SK-N-SH treated with all-trans-retinoic acid at 6 μM for 48 hours (cell line): ENCODE results near the gene CAMK2A.

Source experiments
- ESRRG ChIP-seq: fragments of 250-450 bp; sonication (Bioruptor Pico); IDR thresholded peaks from 2 replicates; pipeline ENCODE4 v1.6.1; 2021; ENCODE audit warnings: mild to moderate bottlenecking
- TCF4 ChIP-seq: fragments of 250-450 bp; sonication (Bioruptor Pico); IDR thresholded peaks from 2 replicates; pipeline ENCODE4 v1.8.0; 2021; ENCODE audit warnings: mild to moderate bottlenecking, moderate library complexity, borderline replicate concordance
- ZFP3 ChIP-seq: fragments of 250-450 bp; sonication (Bioruptor Pico); IDR thresholded peaks from 2 replicates; pipeline ENCODE4 v1.5.0; 2020; ENCODE audit warnings: mild to moderate bottlenecking, moderate library complexity
- ZNF70 ChIP-seq: fragments of 450-650 bp; formaldehyde crosslinking; IDR thresholded peaks from 2 replicates; pipeline ENCODE4 v1.5.0; 2020; ENCODE audit warnings: mild to moderate bottlenecking, moderate library complexity
- TF ChIP-seq, protein P1 (sequence below): fragments of 250-450 bp; sonication (Bioruptor Pico); IDR thresholded peaks from 2 replicates; pipeline ENCODE4 v1.5.1; 2020; ENCODE audit warnings: low read depth, mild to moderate bottlenecking, moderate library complexity

DNA sequence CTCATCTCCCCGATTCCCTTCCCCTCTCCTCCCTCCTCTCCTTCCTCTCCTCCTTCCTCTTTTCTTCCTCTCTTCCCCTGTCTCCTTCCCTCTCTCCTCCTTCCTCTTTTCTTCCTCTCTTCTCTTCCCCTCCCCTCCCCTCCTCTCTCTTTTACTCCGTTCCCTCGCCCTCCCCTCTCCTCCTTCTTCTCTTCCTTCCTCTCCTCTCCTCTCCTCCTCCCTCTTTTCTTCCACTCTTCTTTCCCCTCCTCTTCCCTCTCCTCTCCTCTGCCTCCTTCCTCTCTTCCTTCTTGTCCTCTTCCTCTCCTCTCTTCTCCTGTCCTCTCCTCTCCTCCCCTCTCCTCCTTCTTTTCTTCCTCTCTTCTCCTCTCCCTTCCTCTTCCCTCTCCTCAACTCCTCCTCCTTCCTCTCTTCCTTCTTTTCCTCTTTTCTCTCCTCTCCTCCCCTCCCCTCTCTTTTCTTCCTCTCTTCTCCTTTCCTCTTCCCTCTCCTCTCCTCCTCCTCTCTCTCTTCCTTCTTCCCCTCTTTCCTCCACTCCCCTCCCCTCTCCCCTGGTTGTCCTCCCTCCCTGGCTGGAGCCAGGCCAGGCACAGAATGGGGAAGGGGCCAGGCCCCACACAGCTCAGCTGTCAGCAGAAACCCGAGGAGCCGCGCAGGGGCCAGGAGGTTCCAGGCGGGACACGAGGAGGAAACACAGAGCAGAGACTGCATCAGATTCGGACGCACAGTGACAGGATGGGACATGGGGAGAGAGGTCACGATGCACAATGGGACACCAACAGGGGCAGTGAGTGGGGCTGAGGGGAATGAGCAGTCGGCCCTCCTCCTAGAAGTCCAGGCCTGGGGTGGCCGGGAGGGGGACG lies 48.0 kb downstream of the CAMK2A start:
- no peak for TF ChIP-seq TCF4 (CRISPR knock-in tag)
- TF ChIP-seq ESRRG (CRISPR knock-in tag), result no peak
- TF ChIP-seq ZNF70 (CRISPR knock-in tag), result no peak
- no peak for TF ChIP-seq ZFP3 (CRISPR knock-in tag)
- TF ChIP-seq, protein P1, sequence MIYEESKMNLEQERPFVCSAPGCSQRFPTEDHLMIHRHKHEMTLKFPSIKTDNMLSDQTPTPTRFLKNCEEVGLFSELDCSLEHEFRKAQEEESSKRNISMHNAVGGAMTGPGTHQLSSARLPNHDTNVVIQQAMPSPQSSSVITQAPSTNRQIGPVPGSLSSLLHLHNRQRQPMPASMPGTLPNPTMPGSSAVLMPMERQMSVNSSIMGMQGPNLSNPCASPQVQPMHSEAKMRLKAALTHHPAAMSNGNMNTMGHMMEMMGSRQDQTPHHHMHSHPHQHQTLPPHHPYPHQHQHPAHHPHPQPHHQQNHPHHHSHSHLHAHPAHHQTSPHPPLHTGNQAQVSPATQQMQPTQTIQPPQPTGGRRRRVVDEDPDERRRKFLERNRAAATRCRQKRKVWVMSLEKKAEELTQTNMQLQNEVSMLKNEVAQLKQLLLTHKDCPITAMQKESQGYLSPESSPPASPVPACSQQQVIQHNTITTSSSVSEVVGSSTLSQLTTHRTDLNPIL (CRISPR knock-in tag), result no peak
